A172 (cell line): ENCODE measurements around the gene PDZRN3. TPM values are rescaled to one million over a fixed set of nuclear protein-coding genes. Genes with fewer than 3 reads are reported as not detected.

Experiments used
- DNase-seq: peaks from one replicate; pipeline ENCODE4 v3.0.0-alpha.2; 2015; ENCODE audit warnings: low spot score
- total RNA-seq: library from RNA; depleted of rRNA; stranded (reverse); fragments of >200 nt; shearing (Covaris generic); gene quantifications from 2 replicates; pipeline ENCODE4 v1.2.3, GENCODE V29; 2014

PDZRN3 gene
- total RNA-seq, 1 experiment from 2014 or later, result not detected

DNA sequence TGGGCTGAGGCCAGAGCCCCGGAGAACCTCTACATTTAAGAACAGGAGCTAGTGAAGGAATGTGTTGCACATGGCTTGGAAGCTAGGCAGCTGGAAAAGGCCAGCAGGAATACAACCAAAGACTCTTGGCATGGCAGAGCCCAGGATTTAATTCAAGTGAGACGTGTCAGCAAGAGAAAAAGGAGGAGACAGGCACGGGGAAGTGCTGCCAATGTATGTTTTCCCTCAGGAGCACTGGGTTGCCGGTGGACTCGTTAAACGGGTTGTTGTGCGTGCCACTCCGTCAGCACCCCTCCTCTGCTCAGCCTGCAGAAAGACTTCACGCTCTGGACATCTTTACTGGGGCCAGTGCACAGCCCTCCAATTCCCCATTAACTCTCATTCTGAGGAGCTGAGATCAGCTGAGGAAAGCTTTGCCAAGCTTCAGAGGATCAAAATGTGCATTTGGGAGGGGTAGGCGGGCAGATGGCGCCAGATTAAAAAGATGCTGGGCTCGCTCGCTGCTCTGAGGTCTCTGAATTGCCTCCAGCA is 103.7 kb downstream of the PDZRN3 start:
- no peak for DNase-seq

DNA sequence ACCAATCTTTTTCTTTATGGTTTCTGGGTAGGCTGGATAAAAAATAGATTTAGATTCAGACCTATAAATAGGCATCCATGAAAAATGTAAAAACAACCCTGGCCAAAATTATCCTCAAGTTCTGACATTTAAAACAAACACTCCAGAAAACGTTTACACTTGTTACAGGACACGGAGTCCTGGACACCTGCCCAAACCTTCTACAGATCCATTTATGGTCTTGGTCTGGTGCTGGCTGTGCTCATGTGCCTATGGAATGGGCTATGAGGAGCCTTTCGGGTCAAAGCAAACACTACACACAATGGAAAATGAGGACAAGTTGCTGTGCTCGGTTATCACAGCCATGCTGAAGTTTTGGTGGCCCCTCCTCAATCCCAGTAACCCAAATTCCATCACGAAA is 108.1 kb downstream of the PDZRN3 start:
- no peak for DNase-seq

- DNase-seq, result no peak
Measured at GRCh38 chr3:73513260-73513659, 111.5 kb downstream of the PDZRN3 start.

DNA sequence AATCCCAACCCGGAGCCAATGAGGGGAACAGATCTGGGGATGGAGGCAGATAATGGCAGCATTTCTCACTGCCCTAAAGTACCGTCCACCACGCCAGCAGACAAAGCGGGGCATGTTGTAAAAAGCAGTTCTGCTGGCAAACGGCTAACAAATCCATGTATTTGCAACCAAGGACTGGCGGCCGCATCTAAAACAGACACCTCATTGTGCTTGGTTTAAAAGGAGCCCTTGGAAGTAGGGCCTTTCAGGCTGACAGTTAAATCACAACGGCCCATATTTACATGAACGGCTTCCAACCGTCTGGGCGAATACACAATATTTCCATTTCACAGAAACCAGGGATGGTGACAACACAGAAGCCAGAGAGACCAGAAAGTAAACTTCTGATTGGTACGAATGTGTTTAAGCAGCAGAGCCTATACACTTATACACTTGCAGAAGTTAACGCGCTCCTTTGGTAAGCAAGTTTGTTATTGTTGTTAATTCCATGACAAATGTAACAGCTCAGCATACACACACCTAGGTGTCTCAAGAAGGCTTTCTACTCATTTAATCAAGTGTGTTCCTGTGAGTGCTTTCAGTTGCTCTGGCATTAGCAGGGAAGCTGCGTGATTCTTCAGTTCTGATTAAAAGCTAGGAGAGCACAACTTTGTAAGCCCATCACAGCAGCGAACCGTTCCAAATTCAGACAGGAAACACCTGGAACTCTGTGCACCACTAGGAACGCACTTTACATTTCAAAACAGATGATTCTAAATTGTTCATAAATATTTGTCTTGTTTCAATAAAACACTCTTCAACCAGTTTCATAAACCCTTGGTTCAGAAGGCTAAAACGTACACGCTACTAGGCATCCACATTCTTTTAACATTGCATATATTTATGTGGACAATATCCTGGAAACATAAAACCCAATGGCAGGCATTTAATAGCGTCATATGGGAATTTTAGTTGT is 112.9 kb downstream of the PDZRN3 start:
- DNase-seq, result no peak

DNA sequence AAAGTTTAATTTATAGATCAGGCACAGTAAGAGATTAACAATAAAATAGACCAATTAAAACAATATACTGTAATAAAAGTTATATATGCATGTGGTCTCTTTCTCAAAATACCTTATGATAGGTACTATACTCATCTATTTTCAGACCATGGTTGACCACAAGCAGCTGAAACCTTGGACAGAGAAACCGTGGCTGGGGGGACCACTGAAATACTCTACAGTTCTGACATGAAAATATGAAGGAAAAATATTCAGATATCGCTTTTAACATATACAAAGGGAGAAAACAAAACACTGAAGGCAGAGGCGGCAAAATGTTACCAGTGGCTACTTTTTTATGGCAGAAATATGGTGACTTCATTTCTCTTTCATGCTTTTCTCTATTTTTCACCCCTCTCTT is 114.0 kb downstream of the PDZRN3 start:
- no peak for DNase-seq

DNA sequence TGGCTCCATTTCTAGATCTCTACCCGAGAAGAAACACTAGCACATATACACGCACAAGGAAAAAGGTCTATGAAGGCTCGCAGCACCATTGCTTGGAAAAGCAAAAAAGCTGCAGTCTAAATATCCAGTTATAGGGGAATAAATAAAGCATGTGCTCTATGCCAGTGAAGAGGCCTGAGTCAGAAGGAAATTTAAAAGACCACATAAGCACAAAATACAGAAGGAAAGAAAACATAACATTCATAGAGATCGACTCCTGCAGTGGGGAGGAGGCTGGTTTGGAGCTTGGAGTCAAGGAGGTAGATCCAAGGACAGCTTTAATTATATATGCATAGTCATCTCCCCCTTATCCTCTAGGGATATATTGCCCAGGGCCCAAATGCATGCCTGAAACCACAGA is 114.4 kb downstream of the PDZRN3 start:
- DNase-seq, result no peak

GRCh38 chr3:73509816-73510215 is 114.9 kb downstream of the PDZRN3 start:
- no peak for DNase-seq

- no peak for DNase-seq
Measured at GRCh38 chr3:73509066-73509465, 115.7 kb downstream of the PDZRN3 start.

- DNase-seq, result peak; percentile 36
Measured at GRCh38 chr3:73508330-73508954, 116.3 kb downstream of the PDZRN3 start.

GRCh38 chr3:73504852-73505251 is 119.9 kb downstream of the PDZRN3 start:
- DNase-seq, result no peak

DNA sequence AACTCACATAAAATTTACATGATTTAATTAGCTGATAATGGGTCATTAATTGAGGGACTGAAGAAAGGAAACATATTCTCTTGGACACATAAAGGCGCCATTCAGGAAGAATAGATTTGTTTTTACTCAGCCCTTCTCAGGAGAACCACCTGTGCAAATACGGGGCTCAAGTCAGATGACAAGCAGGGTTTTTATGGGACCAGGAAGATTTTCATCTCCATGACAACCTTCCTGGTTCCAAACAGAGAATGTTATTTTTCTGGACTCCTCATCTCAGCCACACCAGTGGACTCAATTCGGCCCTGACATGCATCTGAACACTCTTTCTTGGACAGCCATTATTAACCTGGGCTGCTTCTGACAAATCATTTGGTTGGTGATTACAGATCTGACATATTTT is 120.5 kb downstream of the PDZRN3 start:
- DNase-seq, result no peak

DNA sequence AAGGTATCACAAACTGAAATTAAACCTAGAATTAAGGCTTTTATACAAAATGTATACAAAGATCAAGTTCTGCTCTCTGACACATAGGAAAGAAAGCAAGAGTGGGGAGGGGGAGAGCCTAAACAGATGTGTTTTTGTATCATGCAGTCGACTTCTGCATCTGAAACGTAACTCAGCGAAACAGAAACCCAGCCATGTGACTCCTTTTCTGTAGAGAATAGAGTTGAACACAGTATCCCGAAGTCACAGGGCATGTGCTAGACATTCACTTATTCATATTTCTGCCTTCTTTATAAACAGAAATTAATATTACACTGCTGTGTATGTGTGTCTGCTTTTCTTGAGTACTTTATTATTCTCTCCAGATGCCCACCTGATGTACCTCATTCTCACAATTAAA is 121.0 kb downstream of the PDZRN3 start:
- DNase-seq, result no peak

DNA sequence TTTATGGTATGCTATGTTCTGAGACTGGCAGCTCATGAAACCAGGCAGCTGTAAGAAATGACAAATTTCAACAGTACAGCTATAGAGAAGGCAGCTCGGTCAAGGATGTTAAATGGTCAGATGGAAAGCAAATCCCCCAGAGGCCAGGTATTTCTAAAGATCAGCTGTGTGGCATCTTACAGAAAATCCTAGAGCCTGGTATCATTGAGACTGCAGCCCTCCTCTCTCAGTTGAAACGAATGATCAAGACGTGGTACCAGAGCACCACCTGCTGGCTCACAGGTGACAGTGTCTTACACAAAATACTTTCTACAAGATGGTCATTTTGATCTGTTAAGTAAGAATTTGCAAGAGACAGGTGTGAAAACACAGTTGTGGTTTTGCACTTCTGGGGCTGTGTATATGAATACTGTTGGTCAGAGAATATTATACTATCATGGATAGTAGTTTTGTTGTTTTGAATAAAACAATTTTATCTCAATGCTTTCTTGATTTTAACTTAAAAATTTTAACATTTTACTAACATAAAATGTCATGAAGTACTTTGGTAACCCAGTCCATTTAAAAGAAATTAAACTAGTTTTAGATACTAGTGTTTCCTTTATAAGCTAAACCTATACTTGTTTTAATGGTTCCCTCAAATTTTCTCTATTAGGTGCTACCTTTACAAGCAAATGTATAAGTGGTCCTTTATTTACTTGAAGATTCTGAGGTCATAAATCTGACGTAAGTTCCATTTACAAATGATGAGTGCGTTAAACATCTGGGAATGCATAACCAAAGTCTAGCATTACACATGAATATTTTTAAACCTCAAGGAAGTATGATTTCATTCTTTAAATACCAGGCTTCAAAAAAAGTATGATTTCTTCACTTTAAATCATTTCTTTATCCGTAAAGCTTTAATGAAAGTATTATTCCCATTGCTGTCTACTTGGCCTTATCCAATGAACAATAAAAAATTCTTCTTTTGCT is 121.8 kb downstream of the PDZRN3 start:
- DNase-seq, result peak; percentile 29

GRCh38 chr3:73500321-73500720 is 124.4 kb downstream of the PDZRN3 start:
- no peak for DNase-seq

GRCh38 chr3:73499787-73500186 is 125.0 kb downstream of the PDZRN3 start:
- no peak for DNase-seq

- no peak for DNase-seq
Measured at GRCh38 chr3:73498764-73499622, 125.7 kb downstream of the PDZRN3 start.

- DNase-seq, result no peak
Measured at GRCh38 chr3:73497646-73498406, 126.9 kb downstream of the PDZRN3 start.

- DNase-seq, result no peak
Measured at GRCh38 chr3:73493543-73494308, 131.0 kb downstream of the PDZRN3 start.

DNA sequence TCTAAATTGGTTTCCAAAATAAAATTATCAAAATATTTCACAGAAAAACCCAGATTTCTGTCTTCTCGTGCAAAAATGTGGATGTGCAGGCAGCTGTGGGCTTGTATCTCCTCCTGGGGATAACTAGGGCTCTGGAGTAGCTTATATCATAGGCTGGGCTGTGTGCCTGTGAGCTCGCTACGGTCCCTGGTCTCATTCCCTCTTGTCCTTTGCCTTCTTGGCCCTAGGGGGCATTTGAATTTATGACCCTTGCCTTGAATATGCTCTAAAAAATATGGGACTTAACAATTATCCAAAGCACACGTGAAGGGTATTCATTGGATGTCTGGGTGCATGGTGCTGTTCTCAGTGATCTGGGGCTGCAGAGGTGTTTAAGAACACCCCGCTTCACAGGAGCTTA is 132.6 kb downstream of the PDZRN3 start:
- no peak for DNase-seq
